ENCODE data around the gene SOX18. TPM values are rescaled to one million over a fixed set of nuclear protein-coding genes. Genes with fewer than 3 reads are reported as not detected.

The SOX18 gene
- total and polyA plus RNA-seq, 2 experiments from 2014 or later = 0.06 TPM; not detected in 1

GRCh38 chr20:64072498-64073063, 23.1 kb upstream of the SOX18 start:
- TF ChIP-seq, protein P1, sequence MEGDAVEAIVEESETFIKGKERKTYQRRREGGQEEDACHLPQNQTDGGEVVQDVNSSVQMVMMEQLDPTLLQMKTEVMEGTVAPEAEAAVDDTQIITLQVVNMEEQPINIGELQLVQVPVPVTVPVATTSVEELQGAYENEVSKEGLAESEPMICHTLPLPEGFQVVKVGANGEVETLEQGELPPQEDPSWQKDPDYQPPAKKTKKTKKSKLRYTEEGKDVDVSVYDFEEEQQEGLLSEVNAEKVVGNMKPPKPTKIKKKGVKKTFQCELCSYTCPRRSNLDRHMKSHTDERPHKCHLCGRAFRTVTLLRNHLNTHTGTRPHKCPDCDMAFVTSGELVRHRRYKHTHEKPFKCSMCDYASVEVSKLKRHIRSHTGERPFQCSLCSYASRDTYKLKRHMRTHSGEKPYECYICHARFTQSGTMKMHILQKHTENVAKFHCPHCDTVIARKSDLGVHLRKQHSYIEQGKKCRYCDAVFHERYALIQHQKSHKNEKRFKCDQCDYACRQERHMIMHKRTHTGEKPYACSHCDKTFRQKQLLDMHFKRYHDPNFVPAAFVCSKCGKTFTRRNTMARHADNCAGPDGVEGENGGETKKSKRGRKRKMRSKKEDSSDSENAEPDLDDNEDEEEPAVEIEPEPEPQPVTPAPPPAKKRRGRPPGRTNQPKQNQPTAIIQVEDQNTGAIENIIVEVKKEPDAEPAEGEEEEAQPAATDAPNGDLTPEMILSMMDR (IDR thresholded peaks at IDR 0.05; ENCODE audit: low read depth, low read length) = no peak

DNA sequence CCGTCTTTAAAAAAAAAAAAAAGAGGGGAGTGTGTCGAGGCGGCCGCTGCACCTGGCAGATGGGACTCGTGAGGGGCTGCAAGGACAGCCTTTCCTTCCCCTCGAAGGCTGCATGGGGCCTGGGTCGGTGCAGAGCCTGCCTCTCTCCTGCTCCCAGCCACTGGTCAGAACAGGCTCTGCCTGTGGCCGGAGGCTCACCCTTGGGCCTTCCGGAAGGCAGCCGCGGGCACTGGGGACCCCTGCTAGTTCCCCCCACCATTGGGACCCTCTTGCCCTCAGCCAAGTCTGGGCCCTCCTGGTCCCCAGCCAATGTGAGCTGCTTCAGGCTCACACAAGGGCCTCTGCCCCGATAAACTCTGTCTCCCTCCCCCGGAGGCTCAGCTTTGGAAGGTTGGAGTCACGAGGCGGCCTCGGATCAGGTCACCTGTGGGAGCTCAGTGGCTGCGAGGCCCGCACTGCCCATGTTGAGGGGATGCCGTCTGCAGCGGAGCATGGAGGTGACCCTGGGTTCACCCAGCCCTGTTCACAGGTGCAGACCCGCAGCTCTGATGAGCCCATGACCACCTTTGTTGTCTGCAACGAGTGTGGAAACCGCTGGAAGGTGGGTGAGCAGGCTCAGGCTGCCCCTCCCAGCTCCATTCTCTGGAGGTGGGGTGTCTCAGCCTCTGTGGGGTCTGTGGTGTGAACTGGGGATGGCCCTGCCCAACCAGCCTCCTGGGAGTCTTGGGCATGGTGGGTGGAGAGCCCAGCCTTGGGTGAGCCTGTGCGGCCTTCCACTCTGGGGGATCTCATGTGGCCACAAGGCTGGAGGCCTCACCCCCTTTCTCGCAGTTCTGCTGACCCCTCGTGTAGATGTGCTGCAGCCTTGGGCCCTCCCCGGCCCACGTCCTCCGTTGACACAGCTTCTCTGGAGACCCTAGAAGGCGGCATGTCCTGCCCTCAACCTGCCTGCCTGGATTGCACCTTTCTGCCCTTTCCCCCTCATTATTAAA, 22.2 kb upstream of the SOX18 start:
- H3K27me3 ChIP-seq = no peaks in the 10 kb centered on the region
- H3K36me3 ChIP-seq = peaks cover 6% of the 10 kb centered on the region
- no peak overlapping the region for H3K27ac ChIP-seq
- no peak for DNase-seq (ENCODE audit: low read depth in 1 of 2, low spot score in 1 of 2)
- TF ChIP-seq, protein P1 (IDR thresholded peaks at IDR 0.05; ENCODE audit: low read depth, low read length) = no peak
- no peak overlapping the region for H3K4me3 ChIP-seq
- H3K4me1 ChIP-seq (ENCODE audit: low read depth) = no peaks in the 10 kb centered on the region
- H3K9me3 ChIP-seq (ENCODE audit: low read depth) = no peaks in the 10 kb centered on the region

More at GRCh38 chr20:64072498-64073063, 23.1 kb upstream of the SOX18 start:
- H3K27ac ChIP-seq = no peak overlapping the region
- H3K4me1 ChIP-seq (ENCODE audit: low read depth) = no peaks in the 10 kb centered on the region
- no peaks in the 10 kb centered on the region for H3K27me3 ChIP-seq
- no peak for DNase-seq (ENCODE audit: low read depth in 1 of 2, low spot score in 1 of 2)
- H3K36me3 ChIP-seq = peaks cover 6% of the 10 kb centered on the region
- no peaks in the 10 kb centered on the region for H3K9me3 ChIP-seq (ENCODE audit: low read depth)
- no peak overlapping the region for H3K4me3 ChIP-seq

DNA sequence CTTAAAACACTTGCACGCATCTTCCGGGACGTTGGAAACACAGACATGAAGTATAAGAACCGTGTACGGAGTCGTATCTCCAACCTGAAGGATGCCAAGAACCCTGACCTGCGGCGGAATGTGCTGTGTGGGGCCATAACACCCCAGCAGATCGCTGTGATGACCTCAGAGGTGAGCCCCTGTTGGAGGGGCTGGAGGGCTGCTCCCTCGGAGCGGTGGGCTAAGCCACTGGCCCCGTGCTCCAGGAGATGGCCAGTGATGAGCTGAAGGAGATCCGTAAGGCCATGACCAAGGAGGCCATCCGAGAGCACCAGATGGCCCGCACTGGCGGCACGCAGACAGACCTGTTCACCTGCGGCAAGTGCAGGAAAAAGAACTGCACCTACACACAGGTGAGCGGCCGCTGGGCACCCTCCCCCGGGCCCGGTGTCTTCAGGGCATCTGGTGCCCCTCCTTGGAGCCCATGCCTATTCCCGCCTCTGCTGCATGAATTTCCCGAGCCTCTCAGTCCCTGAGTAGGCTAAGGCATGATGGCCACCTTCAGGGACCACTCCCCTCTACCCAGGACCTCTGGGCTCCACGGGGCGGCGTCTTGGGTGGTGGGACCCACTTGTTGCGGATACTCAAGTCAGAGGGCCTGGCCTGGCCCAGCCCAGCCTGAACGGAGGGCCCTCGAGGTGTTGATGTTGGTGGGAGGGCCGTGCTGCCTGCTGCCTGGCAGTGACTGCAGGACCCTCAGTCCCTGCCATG, 21.0 kb upstream of the SOX18 start:
- TF ChIP-seq, protein P1 (IDR thresholded peaks at IDR 0.05; ENCODE audit: low read depth, low read length) = no peak
- no peaks in the 10 kb centered on the region for H3K27me3 ChIP-seq
- no peak overlapping the region for H3K27ac ChIP-seq
- peaks cover 6% of the 10 kb centered on the region for H3K36me3 ChIP-seq
- DNase-seq (ENCODE audit: low read depth in 1 of 2, low spot score in 1 of 2) = no peak
- no peaks in the 10 kb centered on the region for H3K9me3 ChIP-seq (ENCODE audit: low read depth)
- no peaks in the 10 kb centered on the region for H3K4me1 ChIP-seq (ENCODE audit: low read depth)
- H3K4me3 ChIP-seq = no peak overlapping the region

DNA sequence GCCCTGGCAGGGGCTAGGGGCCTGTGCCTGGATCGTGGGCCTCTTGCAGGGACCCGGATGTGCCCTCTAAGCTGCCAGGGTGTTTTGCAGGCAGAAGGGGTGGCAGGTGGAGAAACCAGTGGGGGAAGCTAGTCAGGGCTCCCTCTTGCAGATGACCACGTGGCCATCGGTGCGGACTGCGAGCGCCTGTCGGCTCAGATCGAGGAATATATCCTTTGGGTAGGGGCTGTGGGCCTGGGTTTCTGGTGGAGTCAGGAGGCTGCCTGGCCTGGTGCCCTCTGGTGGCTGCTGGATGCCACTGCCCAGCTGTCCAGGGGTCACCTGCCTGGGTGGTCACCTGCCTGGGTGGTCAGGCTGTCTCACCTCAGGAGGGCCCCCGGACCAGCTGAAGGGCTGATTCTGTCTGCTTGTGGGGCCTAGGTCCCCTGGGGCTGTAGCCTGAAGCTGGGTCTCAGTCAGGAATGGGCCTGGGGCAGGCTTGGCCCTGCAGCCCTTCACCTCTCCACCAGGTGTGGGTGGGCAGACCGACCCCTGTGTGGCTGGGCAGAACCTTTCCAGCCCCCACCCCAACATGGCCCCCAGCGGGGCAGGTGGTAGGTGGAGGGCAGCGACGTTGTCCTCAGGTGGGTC, 20.3 kb upstream of the SOX18 start:
- H3K27ac ChIP-seq = no peak overlapping the region
- DNase-seq (ENCODE audit: low read depth in 1 of 2, low spot score in 1 of 2) = peak; percentile 35 to 63
- no peaks in the 10 kb centered on the region for H3K27me3 ChIP-seq
- no peak overlapping the region for H3K4me3 ChIP-seq
- peaks cover 6% of the 10 kb centered on the region for H3K36me3 ChIP-seq
- H3K4me1 ChIP-seq (ENCODE audit: low read depth) = no peaks in the 10 kb centered on the region
- H3K9me3 ChIP-seq (ENCODE audit: low read depth) = no peaks in the 10 kb centered on the region
- TF ChIP-seq, protein P1 (IDR thresholded peaks at IDR 0.05; ENCODE audit: low read depth, low read length) = peak; percentile 77

DNA sequence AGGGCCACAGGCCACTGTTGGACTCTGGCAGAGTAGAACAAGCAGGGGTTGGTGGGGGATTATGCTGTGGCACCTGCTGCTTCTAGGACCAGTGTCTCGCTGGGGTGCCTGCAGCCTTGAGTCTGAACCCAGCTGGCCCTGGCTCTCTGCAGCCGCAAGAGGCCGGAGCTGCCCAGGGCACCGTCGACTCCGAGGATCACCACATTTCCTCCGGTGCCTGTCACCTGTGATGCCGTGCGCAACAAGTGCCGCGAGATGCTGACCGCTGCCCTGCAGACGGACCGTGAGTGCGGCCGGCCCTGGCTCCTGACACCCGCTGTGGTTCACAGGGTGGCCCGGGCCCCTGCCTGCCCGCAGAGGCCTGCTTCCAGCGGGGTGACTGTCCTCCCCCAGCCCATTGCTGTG, 19.8 kb upstream of the SOX18 start:
- Histone ChIP-seq H3K4me1 (ENCODE audit: low read depth) (peaks cover under 1% of the 10 kb centered on the region), H3K27ac (no peak overlapping the region), H3K4me3 (no peak overlapping the region), H3K36me3 (peaks cover 6% of the 10 kb centered on the region), H3K9me3 (ENCODE audit: low read depth) (no peaks in the 10 kb centered on the region), H3K27me3 (no peaks in the 10 kb centered on the region)
- no peak for DNase-seq (ENCODE audit: low read depth in 1 of 2, low spot score in 1 of 2)
- TF ChIP-seq, protein P1 (IDR thresholded peaks at IDR 0.05; ENCODE audit: low read depth, low read length) = no peak
